HG03565 (cell line): ENCODE data around the gene PLXNB2.
"Not testable (repeated sequence)": the region's sequence is repeated elsewhere in the genome, so short reads cannot be mapped to it uniquely, and the experiment has no call there.

Experiments used
- ATAC-seq: cut with Tn5 transposase; IDR thresholded peaks from one replicate; pipeline ENCODE4 v1.9.1; 2021; ENCODE audit warnings: mild to moderate bottlenecking, moderate library complexity; ENCODE audit not compliant: unreplicated experiment

PLXNB2 gene

GRCh38 chr22:50306753-50307749, at the start of gene PLXNB2:
Gene PLXNB2 (minus strand): TSS chr22:50307646. CDS start chr22:50290584, 17,062 bp downstream.
- no peak for ATAC-seq

DNA sequence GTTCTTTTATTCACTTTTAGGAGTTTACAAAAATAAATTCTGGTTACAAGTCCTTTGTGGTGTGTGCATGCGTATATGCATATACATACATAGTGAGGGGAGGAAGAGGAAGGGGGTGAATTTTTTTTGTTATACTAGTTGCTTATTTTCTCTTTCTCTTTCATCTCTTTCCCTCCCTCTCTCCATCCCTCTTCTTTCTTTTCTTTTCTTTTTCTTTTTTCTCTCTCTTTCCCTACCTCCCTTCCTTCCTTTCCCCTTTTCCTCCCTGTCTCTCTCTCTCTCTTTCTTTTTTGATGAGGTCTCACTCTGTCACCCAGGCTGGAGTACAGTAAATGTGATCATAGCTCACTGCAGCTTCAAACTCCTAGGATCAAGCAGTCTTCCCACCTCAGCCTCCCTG, 49.8 kb upstream of the PLXNB2 start:
- no peak for ATAC-seq

- no peak for ATAC-seq
These were observed 48.7 kb upstream of the PLXNB2 start for GRCh38 chr22:50356186-50356585.

DNA sequence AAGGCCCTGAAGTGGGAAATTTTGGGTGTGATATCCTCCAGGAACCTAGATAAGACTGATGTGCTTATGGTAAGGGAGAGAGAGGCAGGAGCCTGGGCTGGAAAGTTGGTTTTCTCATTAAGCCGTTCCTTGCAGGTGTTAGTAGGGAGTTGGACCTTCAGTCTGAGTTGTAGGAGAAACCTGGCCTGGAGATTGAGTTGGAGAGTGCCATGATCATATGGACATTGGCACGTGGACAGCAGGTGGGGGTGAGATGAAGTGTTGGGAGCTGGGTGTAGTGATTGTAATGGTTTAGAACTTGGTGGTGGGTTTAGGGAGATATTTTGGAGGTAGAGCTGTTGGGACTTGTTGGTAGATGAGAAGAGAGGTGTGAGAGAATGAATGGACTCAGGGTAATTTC, 40.6 kb upstream of the PLXNB2 start:
- ATAC-seq = no peak

- ATAC-seq = no peak
These were observed 39.7 kb upstream of the PLXNB2 start for GRCh38 chr22:50347157-50347556.

DNA sequence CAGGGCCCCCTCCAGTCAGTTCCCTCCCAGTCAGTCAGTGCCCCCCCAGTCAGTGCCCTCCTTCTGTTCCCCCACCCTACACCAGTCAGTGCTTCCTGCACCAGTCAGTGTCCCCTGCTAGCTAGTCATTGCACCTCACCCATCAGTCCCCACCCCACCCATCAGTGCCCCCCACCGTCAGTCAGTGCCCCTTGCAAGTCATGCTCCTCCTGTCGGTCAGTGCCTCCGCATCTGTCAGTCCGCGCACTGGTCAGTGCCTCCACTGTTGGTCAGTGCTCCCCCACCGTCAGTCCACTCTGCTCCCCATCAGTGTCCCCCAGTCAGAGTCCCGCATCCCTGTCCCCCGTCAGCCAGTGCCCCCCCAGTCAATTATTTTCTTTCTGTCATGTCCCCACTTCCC, 39.0 kb upstream of the PLXNB2 start:
- ATAC-seq = no peak

GRCh38 chr22:50343541-50343935, 36.1 kb upstream of the PLXNB2 start:
- no peak for ATAC-seq

DNA sequence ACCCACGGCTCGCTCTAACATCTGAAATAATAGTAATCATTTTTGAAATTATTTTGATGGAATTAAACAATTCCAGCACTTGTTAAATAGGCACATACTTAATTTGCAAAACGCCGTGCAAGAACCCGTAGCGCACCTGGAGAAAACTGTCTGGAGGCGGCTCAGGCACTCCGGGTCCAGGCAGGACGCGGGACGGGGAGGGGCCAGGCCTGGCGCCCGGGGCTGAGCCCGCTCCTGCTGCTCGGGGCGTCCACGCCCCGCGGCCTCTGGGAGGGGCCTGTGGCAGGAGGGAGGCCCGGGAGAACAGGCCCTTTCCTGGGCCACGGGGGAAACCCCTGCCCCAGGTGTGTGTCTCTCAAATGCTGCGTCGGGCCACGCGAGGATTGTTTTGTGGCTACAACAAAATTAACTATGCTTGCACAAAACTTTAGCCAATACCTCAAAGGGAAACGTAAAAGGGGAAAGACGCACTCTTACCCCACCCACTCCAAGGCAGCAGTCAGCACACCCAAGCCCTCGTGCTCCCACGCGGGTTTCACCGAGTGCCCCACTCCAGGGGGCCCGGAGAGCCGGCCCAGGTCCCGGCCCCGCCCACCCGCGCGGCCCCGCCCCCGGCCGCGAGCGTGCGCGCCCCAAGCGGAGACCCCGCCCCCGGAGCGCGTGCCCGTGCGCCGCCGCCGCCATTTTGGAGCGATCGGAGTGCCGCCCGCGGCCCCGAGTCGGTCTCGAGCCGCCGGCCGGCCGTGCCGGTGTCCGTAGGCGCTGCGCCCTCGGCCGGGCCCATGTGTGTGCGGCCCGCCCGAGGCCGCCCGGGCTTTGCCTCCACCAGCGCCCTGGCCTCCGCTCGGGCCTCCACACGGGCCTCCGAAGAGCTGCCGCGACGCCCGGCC, 35.5 kb upstream of the PLXNB2 start, which contains the start of gene PPP6R2:
Gene PPP6R2 (plus strand): TSS at position 677 of the 890 bp plus-strand sequence. CDS start 50,582 bp downstream, outside the sequence.
- peak; percentile 51 for ATAC-seq

DNA sequence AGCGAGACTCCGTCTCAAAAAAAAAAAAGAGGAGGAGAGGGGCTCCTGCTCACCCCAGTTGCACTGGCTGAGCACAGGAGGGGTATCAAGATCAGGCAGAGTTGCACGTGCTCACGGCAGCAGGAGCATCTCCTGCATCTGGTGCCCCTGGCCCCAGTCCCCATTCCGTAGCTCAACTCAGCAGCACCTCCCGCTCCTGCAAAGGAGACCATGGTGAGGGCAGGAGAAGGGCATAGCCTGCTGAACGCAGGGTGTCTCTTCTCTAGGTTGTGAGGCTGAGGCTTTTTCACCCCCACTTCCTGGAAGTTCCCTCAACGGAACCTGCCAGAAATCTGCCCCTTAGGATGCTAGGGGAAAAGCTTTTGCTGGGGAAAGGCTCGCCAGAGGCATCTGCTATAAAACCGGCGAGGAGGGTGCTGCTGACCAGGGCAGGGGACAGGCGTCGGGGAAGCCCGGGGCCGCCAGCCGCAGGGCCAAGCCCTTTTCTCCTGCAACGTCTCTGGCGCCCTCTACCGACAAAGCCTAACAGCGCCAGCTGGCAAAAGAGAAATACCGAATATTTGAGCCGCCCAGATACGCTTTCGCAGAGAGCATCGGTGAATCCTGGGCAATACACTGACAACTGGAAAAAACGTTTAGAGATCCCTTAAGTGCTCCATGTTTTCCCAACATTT, 34.7 kb upstream of the PLXNB2 start:
- no peak for ATAC-seq

DNA sequence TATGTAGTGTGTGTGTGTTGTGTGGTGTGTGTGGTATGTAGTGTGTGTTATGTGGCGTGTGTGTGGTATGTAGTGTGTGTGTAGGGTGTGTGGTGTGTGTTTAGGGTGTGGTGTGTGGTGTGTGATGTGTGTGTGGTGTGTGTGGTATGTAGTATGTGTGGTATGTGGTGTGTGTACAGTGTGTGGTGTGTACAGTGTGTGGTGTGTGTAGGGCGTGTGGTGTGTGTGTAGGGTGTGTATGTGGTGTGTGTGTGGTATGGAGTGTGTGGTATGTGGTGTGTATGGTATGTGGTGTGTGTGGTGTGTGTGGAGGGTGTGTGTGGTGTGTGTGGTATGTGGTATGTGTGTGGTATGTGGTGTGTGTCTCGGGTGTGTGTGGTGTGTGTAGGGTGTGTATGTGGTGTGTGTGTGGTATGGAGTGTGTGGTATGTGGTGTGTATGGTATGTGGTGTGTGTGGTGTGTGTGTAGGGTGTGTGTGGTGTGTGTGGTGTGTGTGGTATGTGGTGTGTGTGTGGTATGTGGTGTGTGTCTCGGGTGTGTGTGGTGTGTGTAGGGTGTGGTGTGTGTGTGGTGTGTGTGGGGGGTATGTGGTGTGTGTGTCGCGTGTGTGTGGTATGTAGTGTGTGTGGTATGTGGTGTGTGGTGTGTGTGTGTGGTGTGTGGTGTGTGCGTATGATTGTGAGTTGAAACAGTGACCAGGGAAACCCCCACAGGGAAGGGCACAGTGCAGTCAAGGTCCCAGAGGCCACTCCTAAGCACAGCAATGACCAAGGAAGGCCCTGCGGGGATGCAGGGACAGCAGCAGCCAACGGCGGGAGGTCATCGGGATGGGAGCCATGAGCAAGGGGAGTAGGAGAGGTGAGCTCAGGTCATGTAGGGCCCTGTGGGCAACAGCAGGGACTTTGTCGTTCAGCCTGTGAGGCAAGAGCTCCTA, 32.8 kb upstream of the PLXNB2 start:
- no peak for ATAC-seq

DNA sequence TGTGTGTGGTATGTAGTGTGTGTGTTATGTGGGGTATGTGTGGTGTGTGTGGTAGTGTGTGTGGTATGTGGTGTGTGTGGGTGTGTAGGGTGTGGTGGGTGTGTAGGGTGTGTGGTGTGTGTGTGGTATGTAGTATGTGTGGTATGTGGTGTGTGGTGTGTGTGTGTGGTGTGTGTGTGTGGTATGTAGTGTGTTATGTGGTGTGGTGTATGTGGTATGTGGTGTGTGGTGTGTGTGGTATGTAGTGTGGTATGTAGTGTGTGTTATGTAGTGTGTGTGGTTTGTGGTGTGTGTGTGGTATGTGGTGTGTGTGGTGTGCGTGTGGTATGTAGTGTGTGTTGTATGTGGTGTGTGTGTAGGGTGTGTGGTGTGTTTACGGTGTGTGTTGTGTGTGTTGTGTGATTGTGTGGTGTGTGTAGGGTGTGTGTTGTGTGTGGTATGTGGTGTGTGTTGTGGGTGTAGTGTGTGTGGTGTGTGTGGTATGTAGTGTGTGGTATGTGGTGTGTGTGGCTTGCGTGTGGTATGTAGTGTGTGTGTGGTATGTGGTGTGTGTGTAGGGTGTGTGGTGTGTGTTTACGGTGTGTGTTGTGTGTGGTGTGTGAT, 31.5 kb upstream of the PLXNB2 start:
- no peak for ATAC-seq

GRCh38 chr22:50338042-50338573, 30.7 kb upstream of the PLXNB2 start:
- ATAC-seq = no peak

GRCh38 chr22:50337262-50338041, 30.0 kb upstream of the PLXNB2 start:
- no peak for ATAC-seq

DNA sequence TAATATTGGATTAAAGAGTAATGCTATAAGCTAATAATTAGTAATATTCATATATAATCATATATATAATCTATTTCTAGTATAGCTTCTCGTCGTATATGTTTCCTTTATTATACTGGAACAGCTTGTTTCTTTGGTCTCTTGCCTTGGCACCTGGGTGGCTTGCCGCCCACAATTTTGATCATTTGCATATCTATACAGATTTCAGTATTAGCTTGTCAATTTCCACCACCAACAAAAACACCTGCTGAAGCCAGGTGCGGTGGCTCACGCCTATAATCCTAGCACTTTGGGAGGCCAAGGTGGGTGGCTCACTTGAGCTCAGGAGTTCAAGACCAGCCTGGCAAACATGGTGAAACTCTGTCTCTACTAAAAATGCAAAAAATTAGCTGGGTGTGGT, 27.0 kb upstream of the PLXNB2 start:
- ATAC-seq = not testable (repeated sequence)

GRCh38 chr22:50329236-50329635, 21.8 kb upstream of the PLXNB2 start:
- no peak for ATAC-seq

DNA sequence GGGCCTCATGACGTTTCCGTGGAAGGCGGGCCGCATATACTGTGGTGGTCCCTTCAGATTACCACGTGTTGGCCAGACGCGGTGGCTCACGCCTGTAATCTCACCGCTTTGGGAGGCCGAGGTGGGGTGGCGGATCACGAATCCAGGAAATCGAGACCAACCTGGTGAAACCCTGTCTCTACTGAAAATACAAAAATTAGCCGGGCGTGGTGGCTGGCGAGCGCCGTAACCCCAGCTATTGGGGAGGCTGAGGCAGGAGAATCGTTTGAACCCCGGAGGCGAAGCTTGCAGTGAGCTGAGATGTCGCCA, 20.2 kb upstream of the PLXNB2 start:
- ATAC-seq = no peak

GRCh38 chr22:50326956-50327710, 19.7 kb upstream of the PLXNB2 start, which contains the start of gene DENND6B:
Gene DENND6B (minus strand): TSS chr22:50327012. CDS start chr22:50326988, 24 bp downstream.
- peak; percentile 69 for ATAC-seq
